NOMO-1 treated with dmso at 0.1 percent for 144 hours (cell line): ENCODE data around the gene MRPS9.
A peak's percentile ranks its signal among the peaks of the same experiment; 100 is the strongest.

ENCODE experiments used
- DNase-seq: peaks from one replicate; lab custom pipeline; 2025; ENCODE audit not compliant: unreplicated experiment; lab: John Stamatoyannopoulos, UW

The MRPS9 gene

DNA sequence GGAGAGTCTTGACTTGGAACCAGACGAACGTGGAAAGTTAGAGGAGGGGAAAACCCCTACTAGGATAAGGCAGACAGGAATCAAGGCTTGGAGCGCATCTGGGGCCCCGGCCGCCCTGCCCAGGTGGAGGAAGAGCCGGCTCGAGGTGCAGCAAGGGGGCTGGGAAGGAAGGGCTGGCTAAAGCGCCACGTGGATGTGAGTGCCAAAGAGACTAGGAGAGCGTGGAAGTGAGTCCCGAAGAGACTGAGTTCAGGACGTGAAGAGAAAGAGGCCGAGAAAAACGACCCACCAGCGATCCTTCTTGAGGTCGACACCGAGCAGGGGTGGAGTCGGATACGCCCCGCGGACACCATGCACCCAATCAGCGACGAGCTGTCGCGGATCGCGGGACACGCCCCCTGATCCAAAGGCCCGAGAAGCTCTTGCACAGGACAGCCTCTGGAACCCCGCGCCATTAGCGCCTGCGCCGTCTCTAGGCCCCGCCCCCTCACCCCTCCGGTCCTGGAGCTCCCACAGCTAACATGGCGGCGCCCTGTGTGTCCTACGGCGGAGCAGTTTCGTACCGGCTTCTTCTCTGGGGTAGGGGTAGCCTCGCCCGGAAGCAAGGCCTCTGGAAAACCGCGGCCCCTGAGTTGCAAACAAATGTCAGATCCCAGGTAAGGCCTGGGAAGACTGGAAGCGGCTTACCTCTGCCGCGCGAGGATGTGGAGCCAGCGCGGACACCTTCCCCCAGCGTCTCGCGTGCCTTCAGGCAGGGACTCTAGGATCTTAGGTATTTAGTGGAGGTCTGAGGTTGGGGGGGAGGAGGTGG lies at the start of gene MRPS9:
Gene MRPS9 (plus strand): TSS at position 498 of the 811 bp plus-strand sequence. CDS start 24 bp downstream, at position 522.
- peak; percentile 93 for DNase-seq

GRCh38 chr2:105005181-105005951 lies 32.5 kb upstream of the MRPS9 start:
- no peak for DNase-seq

DNA sequence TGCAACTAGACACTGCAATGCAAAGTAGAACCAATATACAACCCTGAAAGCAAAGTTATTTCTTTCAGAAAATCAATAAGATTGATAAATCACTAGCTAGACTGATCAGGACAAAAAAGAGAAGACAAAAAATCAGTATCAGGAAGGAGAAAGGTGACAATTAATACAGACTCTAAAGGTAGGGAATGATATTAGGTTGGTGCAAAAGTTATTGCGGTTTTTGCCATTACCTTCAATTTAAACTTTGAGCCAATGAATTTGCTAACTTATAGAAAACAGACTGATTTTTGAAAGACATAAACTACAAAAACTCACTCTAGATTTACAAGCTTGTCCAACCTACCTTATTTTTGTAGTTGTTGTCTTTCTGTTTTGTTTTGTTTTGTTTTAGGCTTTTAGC lies 30.5 kb upstream of the MRPS9 start:
- DNase-seq = no peak

- no peak for DNase-seq
Observed at GRCh38 chr2:105032476-105032875, 5.4 kb upstream of the MRPS9 start.

DNA sequence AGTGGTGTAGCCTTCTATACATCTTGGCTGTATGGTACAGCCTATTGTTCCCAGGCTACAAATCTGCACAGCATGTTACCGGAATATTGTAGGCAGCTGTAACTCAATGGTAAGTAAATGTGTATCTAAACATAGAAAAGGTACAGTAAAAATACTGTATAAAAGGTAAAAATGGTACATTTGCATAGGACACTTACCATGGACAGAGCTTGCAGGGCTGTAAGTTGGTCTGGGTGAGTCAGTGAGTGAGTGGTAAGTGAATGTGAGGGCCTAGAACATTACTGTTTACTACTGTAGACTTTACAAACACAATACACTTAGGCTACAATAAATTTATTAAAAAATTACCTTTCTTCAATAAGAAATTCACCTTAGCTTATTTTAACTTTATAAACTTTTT lies 3.7 kb upstream of the MRPS9 start:
- no peak for DNase-seq

DNA sequence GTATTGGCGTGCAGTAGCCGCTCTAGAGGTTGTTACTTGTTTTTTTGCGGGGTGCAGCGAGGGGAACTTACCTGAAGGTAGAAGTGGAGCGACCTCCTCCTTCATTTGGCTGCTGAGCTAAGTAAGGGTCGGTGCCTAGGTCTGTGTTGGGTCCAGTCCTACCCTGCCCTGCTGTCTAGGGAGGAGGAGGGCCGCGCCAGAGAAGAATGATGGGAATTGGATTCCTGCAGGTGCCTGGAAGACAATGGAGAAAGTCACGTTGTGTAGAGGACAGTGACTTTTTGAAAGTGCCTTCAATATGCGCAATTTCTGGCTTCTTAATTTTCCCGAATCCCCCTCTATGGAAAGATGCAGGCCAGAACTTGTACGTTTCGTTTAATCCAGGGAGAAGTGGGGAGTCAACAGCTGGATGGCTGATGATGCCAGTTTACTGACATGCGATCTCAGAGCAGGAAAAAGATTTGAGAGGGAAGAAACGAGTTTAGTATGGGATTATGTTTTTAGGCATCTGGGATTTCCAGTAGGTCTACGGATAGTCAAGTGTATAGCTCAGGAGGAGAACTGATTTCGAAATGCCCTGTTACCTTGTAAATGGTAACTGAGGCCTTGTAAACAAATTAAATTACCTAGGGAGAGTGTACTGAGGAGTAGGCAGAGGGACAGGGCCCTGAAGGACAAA lies 653 bp downstream of the MRPS9 start:
- no peak for DNase-seq

DNA sequence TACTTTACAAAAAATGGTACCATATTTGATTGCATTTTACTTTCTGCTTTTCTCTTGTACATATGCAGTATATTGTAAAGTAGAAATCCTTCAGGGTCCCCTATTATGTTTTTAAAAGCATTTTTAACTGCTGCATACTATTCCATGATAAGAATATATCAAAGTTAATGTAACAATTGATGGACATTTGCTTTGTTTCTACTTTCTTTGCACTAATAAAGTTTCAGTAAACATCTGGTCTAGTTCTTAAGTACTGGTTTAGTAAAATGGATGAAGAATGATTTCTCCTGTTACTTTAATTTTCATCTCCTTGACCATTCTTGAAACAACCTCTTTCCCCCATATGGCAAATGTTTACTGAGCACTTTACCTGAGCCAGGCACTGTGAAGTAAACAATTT lies 1.7 kb downstream of the MRPS9 start:
- no peak for DNase-seq

DNA sequence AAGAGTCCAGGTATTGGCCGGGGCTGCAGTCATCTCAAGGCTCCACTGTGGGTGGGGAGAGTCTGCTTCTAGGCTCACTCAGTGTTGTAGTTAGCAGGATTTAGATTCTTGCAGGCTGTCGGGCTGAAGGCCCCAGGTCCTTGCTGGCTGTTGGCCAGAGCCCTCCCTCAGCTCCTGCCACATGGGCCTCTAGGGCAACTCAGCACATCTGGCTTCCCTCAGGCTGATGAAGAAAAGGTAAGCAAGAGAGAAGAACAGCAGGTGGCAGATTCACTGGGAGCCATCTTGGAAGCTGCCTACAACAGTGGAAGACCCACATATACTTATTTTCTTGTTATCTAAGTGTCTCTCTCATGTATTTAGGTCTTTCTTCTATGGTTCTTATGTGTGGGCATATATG lies 4.3 kb downstream of the MRPS9 start:
- DNase-seq = no peak

- no peak for DNase-seq
Observed at GRCh38 chr2:105052773-105053172, 14.9 kb downstream of the MRPS9 start.

DNA sequence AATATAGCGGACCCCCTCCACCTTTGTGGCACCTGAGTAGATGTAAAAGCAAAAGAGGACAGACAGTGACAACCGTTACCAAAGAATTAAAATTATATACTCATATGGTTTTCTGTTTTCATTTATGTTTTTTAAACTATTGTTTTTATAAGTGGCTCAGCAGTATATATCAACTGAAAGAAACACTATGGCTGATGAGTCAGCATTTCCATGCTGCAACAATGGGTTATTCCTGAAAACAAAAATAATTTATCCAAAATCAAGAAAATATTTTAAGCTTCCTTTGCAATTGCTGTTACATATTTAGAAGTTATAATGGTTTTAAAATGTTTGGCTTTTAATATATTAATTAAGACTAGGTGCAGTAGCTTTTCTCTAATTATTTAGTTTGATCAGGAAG lies 17.7 kb downstream of the MRPS9 start:
- DNase-seq = no peak

DNA sequence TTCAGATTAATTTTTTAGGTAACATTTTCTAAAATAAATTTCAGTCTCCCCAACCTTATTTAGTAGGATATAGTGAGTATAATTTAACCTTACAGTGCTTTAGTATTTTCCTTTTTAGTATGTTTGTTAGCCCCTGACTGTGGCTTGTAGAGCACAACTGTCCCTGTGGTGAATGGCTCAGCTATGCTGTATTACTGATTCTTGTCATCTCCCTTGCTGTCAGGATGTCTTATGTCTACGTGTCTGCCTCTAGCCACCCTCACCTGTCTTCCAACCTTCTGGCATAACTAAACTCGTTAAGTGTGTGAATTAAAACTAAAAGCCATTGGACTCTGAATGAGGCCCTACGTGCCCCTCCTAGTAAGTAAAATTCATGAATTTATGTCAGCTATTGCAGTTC lies 18.4 kb downstream of the MRPS9 start:
- no peak for DNase-seq

GRCh38 chr2:105057005-105057404 lies 19.1 kb downstream of the MRPS9 start:
- DNase-seq = no peak

DNA sequence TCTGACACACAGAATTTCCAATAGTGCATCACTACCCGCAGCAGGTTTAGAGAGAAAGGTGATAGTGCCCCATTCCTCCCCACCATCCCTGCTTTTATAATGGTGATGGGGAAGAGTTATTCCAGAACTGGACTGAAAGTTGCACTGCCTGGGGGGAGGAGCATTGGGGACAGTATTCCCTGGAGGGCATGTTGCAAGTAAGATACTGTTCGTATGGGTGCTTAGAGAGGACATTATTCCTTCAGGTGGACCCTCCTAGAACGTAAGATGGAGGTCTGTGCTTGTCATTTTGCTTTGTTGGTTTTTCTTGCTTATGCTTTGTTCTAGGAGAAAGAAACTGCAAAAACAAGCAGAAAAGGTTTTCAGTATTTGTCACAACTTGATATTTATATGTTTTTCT lies 23.7 kb downstream of the MRPS9 start:
- no peak for DNase-seq

- DNase-seq = no peak
Observed at GRCh38 chr2:105062158-105062557, 24.3 kb downstream of the MRPS9 start.

DNA sequence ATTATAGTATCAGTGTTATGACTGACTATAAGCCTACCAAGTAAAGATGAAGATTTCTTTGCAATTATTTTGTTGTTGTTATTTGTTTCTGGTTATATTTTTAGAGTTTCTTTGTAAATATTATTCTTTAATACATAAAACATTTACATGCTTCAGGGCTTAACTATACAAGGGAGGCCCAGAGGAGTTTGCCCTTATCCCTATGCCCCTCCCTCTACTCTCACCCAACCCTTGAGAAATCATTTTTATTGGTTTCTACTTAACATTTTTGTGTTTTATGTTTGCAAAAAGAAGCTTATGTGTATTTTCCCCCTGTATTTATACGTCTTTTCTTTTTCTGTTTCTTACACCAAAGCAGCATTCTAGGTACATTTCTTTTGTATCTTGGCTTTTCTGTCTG lies 30.5 kb downstream of the MRPS9 start:
- DNase-seq = no peak

DNA sequence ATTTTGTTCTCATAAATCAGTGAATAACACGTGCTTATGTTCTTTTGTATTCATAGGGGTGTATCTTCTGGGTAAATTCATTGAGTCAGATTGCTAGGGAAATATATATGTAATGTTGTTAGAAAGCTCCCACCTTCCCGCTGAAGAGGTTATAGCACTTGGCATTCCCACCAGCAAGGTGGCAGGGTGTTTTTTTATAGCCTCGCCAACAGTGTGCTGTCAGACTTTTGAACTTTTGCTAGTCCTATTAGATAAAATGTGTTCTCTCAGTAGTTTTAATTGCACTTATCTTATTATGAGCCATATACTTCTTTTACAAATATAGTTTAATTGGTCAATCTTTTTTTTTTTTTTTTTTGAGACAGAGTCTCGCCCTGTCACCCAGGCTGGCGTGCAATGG lies 31.0 kb downstream of the MRPS9 start:
- DNase-seq = no peak

GRCh38 chr2:105070010-105070865 lies 32.4 kb downstream of the MRPS9 start:
- no peak for DNase-seq

DNA sequence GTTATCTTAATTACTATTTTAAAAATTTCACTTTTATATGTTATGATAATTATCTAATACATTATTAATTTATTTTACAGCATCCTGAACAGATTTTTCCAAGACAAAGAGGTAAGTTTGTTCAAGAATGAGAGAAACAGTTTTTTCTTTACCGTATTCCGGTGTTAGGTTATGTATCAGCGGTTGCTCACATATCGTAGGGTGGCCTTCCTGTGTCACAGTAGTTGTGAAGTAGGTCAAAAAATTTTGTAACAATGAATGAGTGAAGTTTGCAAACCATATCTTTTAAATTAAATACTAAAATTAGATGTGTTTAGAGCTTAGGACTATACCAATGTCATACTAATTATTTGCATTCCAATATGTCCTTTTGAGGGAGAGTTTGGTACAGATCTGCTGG lies 33.5 kb downstream of the MRPS9 start:
- DNase-seq = no peak

DNA sequence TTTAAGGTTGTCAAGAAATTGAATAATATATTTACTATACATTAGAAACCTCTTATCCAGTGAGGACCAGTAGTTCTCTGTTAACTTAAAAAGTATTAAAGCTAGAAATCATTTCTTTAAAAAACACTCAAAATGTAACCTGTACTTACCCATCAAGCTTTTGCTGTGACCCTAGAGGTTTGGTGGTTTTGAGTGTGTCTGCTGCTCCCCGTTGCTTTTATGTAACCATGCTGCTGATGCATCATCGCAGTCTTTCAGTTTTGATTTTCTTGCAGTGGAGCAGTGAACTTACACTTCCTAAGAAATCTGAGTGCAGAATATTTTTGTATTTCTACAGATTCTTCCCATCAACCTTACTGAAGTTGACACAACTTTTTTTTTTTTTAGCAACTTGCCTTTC lies 34.2 kb downstream of the MRPS9 start:
- DNase-seq = no peak

GRCh38 chr2:105073591-105073990 lies 35.7 kb downstream of the MRPS9 start:
- no peak for DNase-seq

GRCh38 chr2:105076121-105076520 lies 38.3 kb downstream of the MRPS9 start:
- DNase-seq = no peak
